PC-9 (cell line): ENCODE measurements around the gene FAM227A. TPM values are rescaled to one million over a fixed set of nuclear protein-coding genes. Genes with fewer than 3 reads are reported as not detected.
"Not testable (repeated sequence)": the region's sequence is repeated elsewhere in the genome, so short reads cannot be mapped to it uniquely, and the experiment has no call there.

Experiments
- BruUV-seq: library from RNA; stranded (reverse); fragments of 400-500 nt; replicated peaks from 2 replicates; lab custom pipeline; 2021; lab: Mats Ljungman, UMichigan
- CTCF ChIA-PET: fragments of 300-600 bp; sonication (Branson Sonifier 250); formaldehyde crosslinking; loops from one replicate; lab custom pipeline; 2022; ENCODE audit warnings: antibody characterized with exemption; lab: Charles Lee
- POLR2A ChIA-PET: fragments of 300-600 bp; sonication (Branson Sonifier 250); formaldehyde crosslinking; loops from one replicate; lab custom pipeline; 2022; ENCODE audit warnings: antibody characterized with exemption; ENCODE audit not compliant: unreplicated experiment; lab: Charles Lee
- DNase-seq, 2 experiments: peaks; one replicate each; pipeline versions ENCODE4 v3.0.0 to v3.0.0-alpha.2; 2015 to 2022; ENCODE audit warnings: mixed read lengths in 1 of 2
- H2AFZ ChIP-seq: fragments of 200-600 bp; sonication (generic); 2 replicates; pipeline ENCODE4 v1.8.1; 2017; ENCODE audit warnings: antibody characterized with exemption
- H3F3A ChIP-seq: fragments of 200-600 bp; sonication (generic); 2 replicates; pipeline ENCODE4 v1.8.1; 2017; ENCODE audit warnings: antibody characterized with exemption, mild to moderate bottlenecking, low read depth; ENCODE audit not compliant: insufficient read depth
- H3K27ac ChIP-seq: fragments of 200-600 bp; sonication (generic); 2 replicates; pipeline ENCODE4 v1.6.1; 2016; ENCODE audit warnings: mixed run types
- H3K27me3 ChIP-seq: fragments of 200-600 bp; sonication (generic); 2 replicates; pipeline ENCODE4 v1.6.1; 2016; ENCODE audit warnings: low read depth, mixed run types; ENCODE audit not compliant: insufficient read depth
- H3K36me3 ChIP-seq: fragments of 200-600 bp; sonication (generic); 2 replicates; pipeline ENCODE4 v1.6.1; 2016; ENCODE audit warnings: low read depth, mixed run types
- H3K4me1 ChIP-seq: fragments of 200-600 bp; sonication (generic); replicated peaks from 2 replicates; pipeline ENCODE4 v1.6.1; 2016; ENCODE audit warnings: mixed run types; ENCODE audit not compliant: insufficient read depth
- H3K4me2 ChIP-seq: fragments of 200-600 bp; sonication (generic); 2 replicates; pipeline ENCODE4 v1.6.1; 2017; ENCODE audit warnings: mixed run types
- H3K4me3 ChIP-seq: fragments of 200-600 bp; sonication (generic); 2 replicates; pipeline ENCODE4 v1.6.1; 2016; ENCODE audit warnings: mixed run types
- H3K79me2 ChIP-seq: fragments of 200-600 bp; sonication (generic); 2 replicates; pipeline ENCODE4 v1.6.1; 2017; ENCODE audit warnings: low read depth, mixed run types
- H3K9me2 ChIP-seq: fragments of 200-600 bp; sonication (generic); 2 replicates; pipeline ENCODE4 v1.8.1; 2017; ENCODE audit warnings: mild to moderate bottlenecking; ENCODE audit not compliant: insufficient read depth
- H3K9me3 ChIP-seq: fragments of 200-600 bp; sonication (generic); 2 replicates; pipeline ENCODE4 v1.8.1; 2016; ENCODE audit warnings: low read depth; ENCODE audit not compliant: insufficient read depth
- H4K20me1 ChIP-seq: fragments of 200-600 bp; sonication (generic); 2 replicates; pipeline ENCODE4 v1.8.1; 2017; ENCODE audit not compliant: insufficient read depth
- EZH2 ChIP-seq: fragments of 200-600 bp; sonication (generic); IDR thresholded peaks from 2 replicates; pipeline ENCODE4 v1.8.0; 2017; ENCODE audit warnings: antibody characterized with exemption, low read depth
- intact Hi-C: fragments of 100-400 bp; cut with micrococcal nuclease; formaldehyde crosslinking; loops from one replicate; pipeline ENCODE4 v1.10.0; 2022; ENCODE audit not compliant: unreplicated experiment
- total RNA-seq: library from RNA; stranded (reverse); gene quantifications from 2 replicates; pipeline ENCODE4 v1.2.3, GENCODE V29; 2021
- TF ChIP-seq, protein P1 (sequence below): fragments of 200-600 bp; sonication (generic); conservative IDR thresholded peaks from 2 replicates; pipeline ENCODE4 v1.6.1; 2017; ENCODE audit warnings: mixed run types, antibody characterized with exemption, mild to moderate bottlenecking, moderate library complexity

Gene FAM227A
- total RNA-seq, 1 experiment from 2014 or later, result 9.8 TPM

DNA sequence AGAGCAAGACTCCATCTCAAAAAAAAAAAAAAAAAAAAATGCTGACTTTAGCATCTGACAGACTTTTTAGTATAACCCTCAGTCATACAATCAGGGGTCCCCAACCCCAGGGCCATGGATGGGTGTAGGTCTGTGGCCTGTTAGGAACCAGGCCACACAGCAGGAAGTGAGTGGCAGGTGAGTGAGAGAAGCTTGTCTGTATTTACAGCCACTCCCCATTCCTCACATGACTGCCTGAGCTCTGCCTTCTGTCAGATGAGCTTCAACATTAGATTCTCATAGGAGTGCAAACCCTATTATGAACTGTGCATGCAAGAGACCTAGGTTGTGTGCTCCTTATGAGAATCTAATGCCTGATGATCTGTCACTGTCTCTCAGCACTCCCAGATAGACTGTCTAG is 3.3 kb downstream of the FAM227A start:
- no peaks in the 10 kb centered on the region for H4K20me1 ChIP-seq
- peaks cover 12% of the 10 kb centered on the region; the same call in 1 of the 2 replicates for H3K4me1 ChIP-seq
- TF ChIP-seq, protein P1, sequence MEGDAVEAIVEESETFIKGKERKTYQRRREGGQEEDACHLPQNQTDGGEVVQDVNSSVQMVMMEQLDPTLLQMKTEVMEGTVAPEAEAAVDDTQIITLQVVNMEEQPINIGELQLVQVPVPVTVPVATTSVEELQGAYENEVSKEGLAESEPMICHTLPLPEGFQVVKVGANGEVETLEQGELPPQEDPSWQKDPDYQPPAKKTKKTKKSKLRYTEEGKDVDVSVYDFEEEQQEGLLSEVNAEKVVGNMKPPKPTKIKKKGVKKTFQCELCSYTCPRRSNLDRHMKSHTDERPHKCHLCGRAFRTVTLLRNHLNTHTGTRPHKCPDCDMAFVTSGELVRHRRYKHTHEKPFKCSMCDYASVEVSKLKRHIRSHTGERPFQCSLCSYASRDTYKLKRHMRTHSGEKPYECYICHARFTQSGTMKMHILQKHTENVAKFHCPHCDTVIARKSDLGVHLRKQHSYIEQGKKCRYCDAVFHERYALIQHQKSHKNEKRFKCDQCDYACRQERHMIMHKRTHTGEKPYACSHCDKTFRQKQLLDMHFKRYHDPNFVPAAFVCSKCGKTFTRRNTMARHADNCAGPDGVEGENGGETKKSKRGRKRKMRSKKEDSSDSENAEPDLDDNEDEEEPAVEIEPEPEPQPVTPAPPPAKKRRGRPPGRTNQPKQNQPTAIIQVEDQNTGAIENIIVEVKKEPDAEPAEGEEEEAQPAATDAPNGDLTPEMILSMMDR, result no peak
- TF ChIP-seq EZH2, result no peak
- ChIA-PET CTCF (interaction anchor here (0.6 kb wide), 1 partner anchor 12 kb away, joined by 7 read pairs; no protein-coding TSS in a partner anchor), POLR2A (interaction anchor here (0.7 kb wide), 2 partner anchors 765 to 877 kb away, joined by 8 to 12 read pairs; no protein-coding TSS in a partner anchor)
- intact Hi-C loops, result loop anchor here (10.0 kb wide), 1 partner anchor 148 kb away; the partner anchor contains the start of gene DDX17
- H3K27ac ChIP-seq, result no peak overlapping the region
- H3K36me3 ChIP-seq, result no peaks in the 10 kb centered on the region
- no peaks in the 10 kb centered on the region for H3K27me3 ChIP-seq
- H3F3A ChIP-seq, result peaks cover 27% of the 10 kb centered on the region; the same call in 1 of the 2 replicates
- no peak for DNase-seq
- H3K4me2 ChIP-seq, result no peak overlapping the region
- no peaks in the 10 kb centered on the region for H3K9me3 ChIP-seq
- no peaks in the 10 kb centered on the region for H3K9me2 ChIP-seq
- H3K4me3 ChIP-seq, result no peak overlapping the region
- H3K79me2 ChIP-seq, result peaks cover 21% of the 10 kb centered on the region
- no TSS peak for BruUV-seq
- no peak overlapping the region for H2AFZ ChIP-seq

DNA sequence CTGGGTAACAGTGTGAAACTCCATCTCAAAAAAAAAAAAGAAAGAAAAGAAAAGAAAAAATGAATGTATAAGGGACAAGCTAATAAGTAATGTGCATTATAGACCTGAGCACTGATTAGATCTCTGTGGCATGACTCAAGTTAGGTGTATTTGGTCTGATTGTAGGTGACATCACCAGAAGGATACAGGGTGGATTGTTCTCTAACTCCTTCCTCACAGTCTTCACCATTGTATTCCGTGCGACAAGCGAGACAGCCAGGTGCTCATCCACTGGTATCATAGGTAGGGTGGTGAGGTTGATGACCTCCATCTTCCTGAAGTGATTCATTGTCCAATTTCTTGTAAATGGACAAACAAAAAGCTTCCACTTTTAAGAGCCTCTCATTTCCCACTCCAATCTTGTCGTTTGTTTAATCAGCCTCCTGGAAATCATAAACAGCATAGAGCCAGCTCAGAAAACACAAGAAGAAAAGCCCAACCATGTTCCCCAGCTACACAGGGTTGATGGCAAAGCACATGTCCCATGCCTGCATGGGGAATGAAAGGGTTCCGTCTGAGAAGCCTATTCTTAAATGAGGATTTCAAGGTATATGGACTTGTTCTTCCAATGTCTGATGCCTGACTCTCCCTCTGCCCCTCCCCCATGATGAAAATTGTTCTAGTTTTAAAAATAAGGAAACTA is 6.2 kb downstream of the FAM227A start:
- peak; percentile 19 to 43 for DNase-seq
- no TSS peak for BruUV-seq
- TF ChIP-seq EZH2, result no peak
- TF ChIP-seq, protein P1, result no peak

DNA sequence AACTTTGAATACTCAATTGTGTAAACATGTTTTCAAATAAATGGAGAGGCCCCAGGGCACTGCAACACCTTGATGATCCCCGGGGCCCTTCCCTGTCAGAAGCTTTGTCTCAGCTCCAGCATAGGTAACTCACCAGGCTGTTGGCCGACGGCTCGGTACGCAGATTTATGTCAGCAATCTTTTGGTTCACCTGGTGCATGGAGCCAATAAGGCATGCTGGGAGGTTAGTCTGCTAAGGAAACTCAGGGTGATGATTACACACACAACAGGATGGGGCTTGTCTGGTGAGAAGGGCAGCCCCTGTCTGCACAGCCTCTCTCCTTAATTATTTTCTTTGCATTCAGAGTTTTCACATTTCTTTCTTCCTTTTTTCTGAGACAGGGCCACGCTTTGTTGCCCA is 10.8 kb downstream of the FAM227A start:
- no peak for DNase-seq
- H3K4me3 ChIP-seq, result no peak overlapping the region
- peaks cover 3% of the 10 kb centered on the region; the same call in 1 of the 2 replicates for H3F3A ChIP-seq
- H3K27ac ChIP-seq, result no peak overlapping the region
- H3K4me2 ChIP-seq, result no peak overlapping the region
- intact Hi-C loops, result no loop called here
- no peaks in the 10 kb centered on the region for H3K9me2 ChIP-seq
- no peak overlapping the region for H2AFZ ChIP-seq
- H3K9me3 ChIP-seq, result no peaks in the 10 kb centered on the region
- no peaks in the 10 kb centered on the region for H3K4me1 ChIP-seq
- TF ChIP-seq, protein P1, result no peak
- TF ChIP-seq EZH2, result no peak
- H3K79me2 ChIP-seq, result no peaks in the 10 kb centered on the region
- ChIA-PET CTCF (no interaction called here), POLR2A (no interaction called here)
- H4K20me1 ChIP-seq, result no peaks in the 10 kb centered on the region
- no TSS peak for BruUV-seq
- no peaks in the 10 kb centered on the region for H3K27me3 ChIP-seq
- H3K36me3 ChIP-seq, result no peaks in the 10 kb centered on the region

More for the DNA sequence above, 6.2 kb downstream of the FAM227A start:
- Histone ChIP-seq H4K20me1 (no peaks in the 10 kb centered on the region), H3K79me2 (no peaks in the 10 kb centered on the region), H3K9me3 (no peaks in the 10 kb centered on the region), H3K4me2 (no peak overlapping the region), H3F3A (peaks cover 18% of the 10 kb centered on the region; the same call in 1 of the 2 replicates), H3K9me2 (no peaks in the 10 kb centered on the region), H3K27ac (no peak overlapping the region), H3K27me3 (no peaks in the 10 kb centered on the region), H2AFZ (no peak overlapping the region), H3K36me3 (no peaks in the 10 kb centered on the region), H3K4me1 (no peaks in the 10 kb centered on the region), H3K4me3 (no peak overlapping the region)
- POLR2A ChIA-PET, result interaction anchor here (0.6 kb wide), 3 partner anchors 32 to 206 kb away, joined by 3 read pairs; partner anchors contain the start of genes KDELR3 and TOMM22
- intact Hi-C loops, result loop anchor here (10.0 kb wide), 1 partner anchor 145 kb away; the partner anchor contains the start of gene DDX17
- CTCF ChIA-PET, result no interaction called here

DNA sequence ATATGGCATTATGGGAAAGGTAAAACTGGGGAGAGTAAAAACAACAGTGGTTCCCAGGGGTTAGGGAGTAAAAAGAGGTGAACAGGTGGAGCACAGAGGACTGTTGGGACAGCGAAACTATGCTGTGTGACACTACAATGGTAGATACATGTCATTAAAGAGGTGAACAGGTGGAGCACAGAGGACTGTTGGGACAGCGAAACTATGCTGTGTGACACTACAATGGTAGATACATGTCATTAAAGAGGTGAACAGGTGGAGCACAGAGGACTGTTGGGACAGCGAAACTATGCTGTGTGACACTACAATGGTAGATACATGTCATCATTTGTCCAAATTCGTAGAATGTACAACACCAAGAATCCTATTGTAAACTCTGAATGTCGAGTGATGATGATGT is 11.9 kb downstream of the FAM227A start:
- H3K4me2 ChIP-seq, H3K27ac ChIP-seq, H4K20me1 ChIP-seq, H3K9me2 ChIP-seq, H3K4me3 ChIP-seq, H3K9me3 ChIP-seq, H2AFZ ChIP-seq, POLR2A ChIA-PET, BruUV-seq, H3F3A ChIP-seq, intact Hi-C loops, H3K27me3 ChIP-seq, DNase-seq, H3K36me3 ChIP-seq, H3K4me1 ChIP-seq, H3K79me2 ChIP-seq, CTCF ChIA-PET: not testable (repeated sequence)
